ENCODE measurements around the gene PIK3C2G.

DNA sequence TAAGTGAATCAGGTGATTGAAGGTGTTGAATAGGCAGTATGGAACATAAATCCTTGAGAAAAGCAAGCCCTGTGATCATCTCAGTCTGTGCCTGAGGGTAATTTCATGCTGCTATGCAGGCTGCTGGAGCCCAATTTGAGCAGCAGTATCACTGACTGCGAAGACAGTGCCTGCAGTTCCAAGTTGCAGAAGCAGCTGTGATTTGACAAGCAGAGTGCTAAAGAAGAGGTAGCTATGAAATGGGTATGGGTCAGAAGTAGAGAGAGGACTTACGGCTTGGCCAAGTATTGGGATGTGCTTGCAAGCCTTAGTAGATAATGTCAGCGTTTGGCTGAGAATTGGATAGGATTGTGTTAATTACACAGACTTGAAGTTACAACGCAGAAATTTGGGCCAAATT is 22.5 kb downstream of the PIK3C2G start:
- no peak for TF ChIP-seq SIN3A (IDR thresholded peaks at IDR 0.05; ENCODE audit: low read depth)
- no peak for TF ChIP-seq EZH2phosphoT487 (IDR thresholded peaks at IDR 0.05; ENCODE audit: borderline replicate concordance)
- TF ChIP-seq, protein P1, sequence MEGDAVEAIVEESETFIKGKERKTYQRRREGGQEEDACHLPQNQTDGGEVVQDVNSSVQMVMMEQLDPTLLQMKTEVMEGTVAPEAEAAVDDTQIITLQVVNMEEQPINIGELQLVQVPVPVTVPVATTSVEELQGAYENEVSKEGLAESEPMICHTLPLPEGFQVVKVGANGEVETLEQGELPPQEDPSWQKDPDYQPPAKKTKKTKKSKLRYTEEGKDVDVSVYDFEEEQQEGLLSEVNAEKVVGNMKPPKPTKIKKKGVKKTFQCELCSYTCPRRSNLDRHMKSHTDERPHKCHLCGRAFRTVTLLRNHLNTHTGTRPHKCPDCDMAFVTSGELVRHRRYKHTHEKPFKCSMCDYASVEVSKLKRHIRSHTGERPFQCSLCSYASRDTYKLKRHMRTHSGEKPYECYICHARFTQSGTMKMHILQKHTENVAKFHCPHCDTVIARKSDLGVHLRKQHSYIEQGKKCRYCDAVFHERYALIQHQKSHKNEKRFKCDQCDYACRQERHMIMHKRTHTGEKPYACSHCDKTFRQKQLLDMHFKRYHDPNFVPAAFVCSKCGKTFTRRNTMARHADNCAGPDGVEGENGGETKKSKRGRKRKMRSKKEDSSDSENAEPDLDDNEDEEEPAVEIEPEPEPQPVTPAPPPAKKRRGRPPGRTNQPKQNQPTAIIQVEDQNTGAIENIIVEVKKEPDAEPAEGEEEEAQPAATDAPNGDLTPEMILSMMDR (IDR thresholded peaks at IDR 0.05 in 2 of 3, conservative IDR thresholded peaks at IDR 0.05 in 1 of 3; ENCODE audit: borderline replicate concordance in 1 of 3, insufficient read depth in 1 of 3, low read depth in 2 of 3, low read length in 2 of 3) = no peak
- TF ChIP-seq, protein P2, sequence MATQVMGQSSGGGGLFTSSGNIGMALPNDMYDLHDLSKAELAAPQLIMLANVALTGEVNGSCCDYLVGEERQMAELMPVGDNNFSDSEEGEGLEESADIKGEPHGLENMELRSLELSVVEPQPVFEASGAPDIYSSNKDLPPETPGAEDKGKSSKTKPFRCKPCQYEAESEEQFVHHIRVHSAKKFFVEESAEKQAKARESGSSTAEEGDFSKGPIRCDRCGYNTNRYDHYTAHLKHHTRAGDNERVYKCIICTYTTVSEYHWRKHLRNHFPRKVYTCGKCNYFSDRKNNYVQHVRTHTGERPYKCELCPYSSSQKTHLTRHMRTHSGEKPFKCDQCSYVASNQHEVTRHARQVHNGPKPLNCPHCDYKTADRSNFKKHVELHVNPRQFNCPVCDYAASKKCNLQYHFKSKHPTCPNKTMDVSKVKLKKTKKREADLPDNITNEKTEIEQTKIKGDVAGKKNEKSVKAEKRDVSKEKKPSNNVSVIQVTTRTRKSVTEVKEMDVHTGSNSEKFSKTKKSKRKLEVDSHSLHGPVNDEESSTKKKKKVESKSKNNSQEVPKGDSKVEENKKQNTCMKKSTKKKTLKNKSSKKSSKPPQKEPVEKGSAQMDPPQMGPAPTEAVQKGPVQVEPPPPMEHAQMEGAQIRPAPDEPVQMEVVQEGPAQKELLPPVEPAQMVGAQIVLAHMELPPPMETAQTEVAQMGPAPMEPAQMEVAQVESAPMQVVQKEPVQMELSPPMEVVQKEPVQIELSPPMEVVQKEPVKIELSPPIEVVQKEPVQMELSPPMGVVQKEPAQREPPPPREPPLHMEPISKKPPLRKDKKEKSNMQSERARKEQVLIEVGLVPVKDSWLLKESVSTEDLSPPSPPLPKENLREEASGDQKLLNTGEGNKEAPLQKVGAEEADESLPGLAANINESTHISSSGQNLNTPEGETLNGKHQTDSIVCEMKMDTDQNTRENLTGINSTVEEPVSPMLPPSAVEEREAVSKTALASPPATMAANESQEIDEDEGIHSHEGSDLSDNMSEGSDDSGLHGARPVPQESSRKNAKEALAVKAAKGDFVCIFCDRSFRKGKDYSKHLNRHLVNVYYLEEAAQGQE (IDR thresholded peaks at IDR 0.05; ENCODE audit: low read depth) = no peak
- no peak for TF ChIP-seq POLR2AphosphoS5 (IDR thresholded peaks at IDR 0.05; ENCODE audit: low read depth, low read length)
- no peak for TF ChIP-seq POLR2A (IDR thresholded peaks at IDR 0.05; ENCODE audit: borderline replicate concordance, extremely low read depth, insufficient read depth, insufficient read length)
- no peak for TF ChIP-seq TCF7L2 (IDR thresholded peaks at IDR 0.05; ENCODE audit: borderline replicate concordance, extremely low read depth, insufficient read depth, insufficient read length)
- no peak for TF ChIP-seq SP1 (IDR thresholded peaks at IDR 0.05; ENCODE audit: low read depth)
- TF ChIP-seq CEBPB (IDR thresholded peaks at IDR 0.05; ENCODE audit: low read depth) = no peak
- TF ChIP-seq ELF1 (IDR thresholded peaks at IDR 0.05; ENCODE audit: borderline replicate concordance, low read depth) = no peak

Measured in HCT116 (cell line).